CD14-positive monocyte (primary cell): Measurements from ENCODE around the gene LSMEM2. TPM values are rescaled to one million over a fixed set of nuclear protein-coding genes. Genes with fewer than 3 reads are reported as not detected.
"Not testable (repeated sequence)": the region's sequence is repeated elsewhere in the genome, so short reads cannot be mapped to it uniquely, and the experiment has no call there.

Experiments
- DNase-seq, 3 donors: peaks; one replicate each; pipeline ENCODE4 v3.0.0-alpha.2; 2011 to 2022
- H2AFZ ChIP-seq: 2 replicates; pipeline ENCODE4 v1.6.0; 2012; ENCODE audit warnings: mild to moderate bottlenecking, low read depth, low read length, inconsistent platforms; ENCODE audit not compliant: insufficient read depth, poor library complexity, severe bottlenecking
- H3K27ac ChIP-seq, 2 donors: 1 replicate in 1 of 2; 2 replicates in 1 of 2; pipeline ENCODE4 v1.5.1; 2012 to 2013; ENCODE audit warnings: low read length in 2 of 2, control low read depth in 1 of 2, inconsistent platforms in 1 of 2, low read depth in 1 of 2, mild to moderate bottlenecking in 1 of 2
- H3K27me3 ChIP-seq, 2 donors: one replicate each; pipeline versions ENCODE4 v1.6.0 to v1.6.1; 2011 to 2013; ENCODE audit warnings: low read length in 2 of 2; ENCODE audit not compliant: control insufficient read depth in 2 of 2, insufficient read depth in 2 of 2
- H3K36me3 ChIP-seq, 2 donors: replicated peaks in 1 of 2; 1 replicate in 1 of 2; 2 replicates in 1 of 2; pipeline versions ENCODE4 v1.5.1 to v1.6.1; 2012 to 2013; ENCODE audit warnings: low read length in 2 of 2, control low read depth in 1 of 2, inconsistent platforms in 1 of 2, mild to moderate bottlenecking in 1 of 2; ENCODE audit not compliant: insufficient read depth in 2 of 2, control insufficient read depth in 1 of 2
- H3K4me1 ChIP-seq, 2 donors: 1 replicate in 1 of 2; 2 replicates in 1 of 2; pipeline versions ENCODE4 v1.5.1 to v1.6.1; 2012 to 2013; ENCODE audit warnings: low read length in 2 of 2, control low read depth in 1 of 2, inconsistent platforms in 1 of 2, mild to moderate bottlenecking in 1 of 2, moderate library complexity in 1 of 2; ENCODE audit not compliant: insufficient read depth in 2 of 2, control insufficient read depth in 1 of 2
- H3K4me2 ChIP-seq: replicated peaks from 2 replicates; pipeline ENCODE3; 2012; ENCODE audit warnings: low read length, moderate library complexity, mild to moderate bottlenecking; ENCODE audit not compliant: poor library complexity, severe bottlenecking; ENCODE audit errors: extremely low read depth
- H3K4me3 ChIP-seq, 3 experiments: fragments of 200-600 bp in 1 of 3; sonication (generic) in 1 of 3; replicated peaks in 1 of 3; 1 replicate in 2 of 3; 2 replicates in 1 of 3; pipeline ENCODE4 v1.5.1; 2011 to 2013; ENCODE audit warnings: low read length in 3 of 3, mild to moderate bottlenecking in 3 of 3, control low read depth in 2 of 3, low read depth in 2 of 3, inconsistent platforms in 1 of 3, moderate library complexity in 1 of 3
- H3K79me2 ChIP-seq: 2 replicates; pipeline ENCODE4 v1.6.0; 2012; ENCODE audit warnings: mild to moderate bottlenecking, control low read depth, inconsistent platforms, low read length, moderate library complexity; ENCODE audit not compliant: insufficient read depth
- H3K9ac ChIP-seq: 2 replicates; pipeline ENCODE4 v1.6.0; 2017; ENCODE audit warnings: low read length, mild to moderate bottlenecking; ENCODE audit not compliant: insufficient read depth, poor library complexity, severe bottlenecking
- H3K9me3 ChIP-seq, 2 donors: replicated peaks in 1 of 2; 1 replicate in 1 of 2; 2 replicates in 1 of 2; pipeline versions ENCODE4 v1.5.1 to v1.6.1; 2012 to 2013; ENCODE audit warnings: low read length in 2 of 2, control low read depth in 1 of 2; ENCODE audit not compliant: control insufficient read depth in 1 of 2, insufficient read depth in 1 of 2
- H4K20me1 ChIP-seq: 2 replicates; pipeline ENCODE4 v1.6.0; 2012; ENCODE audit warnings: mild to moderate bottlenecking, low read length, control low read depth, moderate library complexity; ENCODE audit not compliant: insufficient read depth
- H3K27ac Mint-ChIP-seq, 7 donors: one replicate each; pipeline ENCODE4 v1.8.0; 2020; ENCODE audit warnings: mild to moderate bottlenecking in 7 of 7, mixed read lengths in 7 of 7, moderate library complexity in 6 of 7, inconsistent platforms in 2 of 7
- H3K27me3 Mint-ChIP-seq, 3 donors: one replicate each; pipeline ENCODE4 v1.8.0; 2021 to 2022; ENCODE audit warnings: low read depth in 3 of 3, mild to moderate bottlenecking in 3 of 3, mixed read lengths in 3 of 3, moderate library complexity in 3 of 3, inconsistent platforms in 1 of 3
- H3K36me3 Mint-ChIP-seq, 2 donors: one replicate each; pipeline ENCODE4 v1.8.0; 2020; ENCODE audit warnings: mixed read lengths in 2 of 2, inconsistent platforms in 1 of 2, mild to moderate bottlenecking in 1 of 2
- H3K4me1 Mint-ChIP-seq: one replicate; pipeline ENCODE4 v1.8.0; 2020; ENCODE audit warnings: mild to moderate bottlenecking, mixed read lengths
- H3K4me3 Mint-ChIP-seq, 2 donors: one replicate each; pipeline ENCODE4 v1.8.0; 2020; ENCODE audit warnings: mild to moderate bottlenecking in 2 of 2, mixed read lengths in 2 of 2, moderate library complexity in 1 of 2
- H3K9me3 Mint-ChIP-seq, 7 donors: one replicate each; pipeline ENCODE4 v1.8.0; 2020 to 2022; ENCODE audit warnings: mixed read lengths in 7 of 7, mild to moderate bottlenecking in 6 of 7, moderate library complexity in 6 of 7, inconsistent platforms in 2 of 7
- WGBS: methylation state at CpG from one replicate; pipeline ENCODE4 v1.1.5; 2013; ENCODE audit warnings: missing lambda C conversion rate; ENCODE audit not compliant: insufficient coverage; 5-methylcytosine and 5-hydroxymethylcytosine counted together
- intact Hi-C, 2 donors: fragments of 100-400 bp; cut with micrococcal nuclease; formaldehyde crosslinking; loops; one replicate each; pipeline versions ENCODE4 v1.15.0 to v1.15.1; 2023
- polyA plus RNA-seq, 3 donors: library from polyadenylated mRNA; depleted of rRNA in 1 of 3; unstranded in 2 of 3; stranded (reverse) in 1 of 3; fragments of 300-500 nt in 2 of 3; fragments of >200 nt in 1 of 3; fragmentation: Illumina TruSeq in 2 of 3; gene quantifications; 1 replicate in 2 of 3; 2 replicates in 1 of 3; pipeline ENCODE4 v1.2.3, GENCODE V29; 2012 to 2021
- TF ChIP-seq, protein P1 (sequence below): fragments of 200-600 bp; IDR thresholded peaks from one replicate; pipeline ENCODE4 v1.8.0; 2022; ENCODE audit warnings: antibody characterized with exemption, mild to moderate bottlenecking

LSMEM2 gene
- polyA plus RNA-seq, 3 donors = not detected

DNA sequence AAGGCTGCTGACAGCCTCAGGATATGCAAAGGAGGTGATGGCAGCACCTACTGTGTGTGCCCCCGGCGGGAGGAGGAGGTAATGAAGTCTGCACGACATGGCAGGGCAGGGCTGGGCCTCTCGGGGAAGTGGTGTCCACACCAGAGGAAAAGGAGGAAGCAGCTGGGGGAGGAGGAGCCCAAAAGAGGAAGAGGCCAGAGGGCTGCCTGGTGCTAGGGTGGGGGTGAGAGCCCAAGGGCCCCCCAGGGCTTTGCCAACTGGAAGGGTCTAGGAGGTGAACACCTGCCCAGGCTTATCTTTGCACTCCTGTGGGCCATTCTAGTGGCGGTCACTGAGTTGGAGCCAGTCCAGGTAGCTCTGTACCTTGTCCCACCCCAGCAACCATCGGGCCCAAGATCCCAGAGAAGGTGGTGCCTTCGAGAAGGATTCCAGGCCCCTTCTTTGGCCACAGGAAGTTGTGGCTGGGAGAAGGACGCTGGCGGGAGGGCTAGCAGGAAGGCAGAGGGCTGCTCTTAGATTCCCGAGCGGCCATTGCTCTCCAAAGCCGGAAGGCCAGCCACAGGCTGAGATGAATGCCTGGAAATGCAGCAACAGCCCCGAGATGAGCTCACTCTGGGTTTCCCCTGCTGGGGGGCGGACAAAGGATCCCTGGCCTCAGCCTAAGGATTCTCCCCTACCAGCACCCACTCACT lies 35.9 kb upstream of the LSMEM2 start:
- peak; percentile 94 to 96 (median 94) for DNase-seq
- Mint-ChIP-seq H3K9me3 (peaks cover 0 to 2% (median 0%) of the 10 kb centered on the region in 7 donors), H3K27ac (peak overlapping the region; percentile 96 to 98 (median 98)), H3K27me3 (peaks cover 0 to 3% (median 1%) of the 10 kb centered on the region in 3 donors), H3K36me3 (peaks cover 36 to 78% of the 10 kb centered on the region in 2 donors), H3K4me3 (peak overlapping the region; percentile 70 to 84), H3K4me1 (peaks cover 95% of the 10 kb centered on the region)
- H3K4me1 ChIP-seq = peaks cover 98 to 100% of the 10 kb centered on the region in 2 donors
- peak overlapping the region; percentile 98 to 100 for H3K27ac ChIP-seq
- no peak overlapping the region for H2AFZ ChIP-seq
- H4K20me1 ChIP-seq = peaks cover 92% of the 10 kb centered on the region
- H3K4me3 ChIP-seq = peak overlapping the region; percentile 30 to 73 (median 38)
- H3K79me2 ChIP-seq = peaks cover 100% of the 10 kb centered on the region
- H3K27me3 ChIP-seq = no peaks in the 10 kb centered on the region
- H3K9ac ChIP-seq = peak overlapping the region; percentile 97
- H3K9me3 ChIP-seq = no peaks in the 10 kb centered on the region
- H3K36me3 ChIP-seq = peaks cover 32 to 34% of the 10 kb centered on the region in 2 donors
- intact Hi-C loops = loop anchor here in 1 of 2 donors (1.0 kb wide), 1 partner anchor 9 kb away; no protein-coding TSS in a partner anchor
- TF ChIP-seq, protein P1, sequence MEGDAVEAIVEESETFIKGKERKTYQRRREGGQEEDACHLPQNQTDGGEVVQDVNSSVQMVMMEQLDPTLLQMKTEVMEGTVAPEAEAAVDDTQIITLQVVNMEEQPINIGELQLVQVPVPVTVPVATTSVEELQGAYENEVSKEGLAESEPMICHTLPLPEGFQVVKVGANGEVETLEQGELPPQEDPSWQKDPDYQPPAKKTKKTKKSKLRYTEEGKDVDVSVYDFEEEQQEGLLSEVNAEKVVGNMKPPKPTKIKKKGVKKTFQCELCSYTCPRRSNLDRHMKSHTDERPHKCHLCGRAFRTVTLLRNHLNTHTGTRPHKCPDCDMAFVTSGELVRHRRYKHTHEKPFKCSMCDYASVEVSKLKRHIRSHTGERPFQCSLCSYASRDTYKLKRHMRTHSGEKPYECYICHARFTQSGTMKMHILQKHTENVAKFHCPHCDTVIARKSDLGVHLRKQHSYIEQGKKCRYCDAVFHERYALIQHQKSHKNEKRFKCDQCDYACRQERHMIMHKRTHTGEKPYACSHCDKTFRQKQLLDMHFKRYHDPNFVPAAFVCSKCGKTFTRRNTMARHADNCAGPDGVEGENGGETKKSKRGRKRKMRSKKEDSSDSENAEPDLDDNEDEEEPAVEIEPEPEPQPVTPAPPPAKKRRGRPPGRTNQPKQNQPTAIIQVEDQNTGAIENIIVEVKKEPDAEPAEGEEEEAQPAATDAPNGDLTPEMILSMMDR = no peak
- H3K4me2 ChIP-seq = peak overlapping the region; percentile 77
- under 1% methylated on average over 13 of the region's 14 CpGs for WGBS

DNA sequence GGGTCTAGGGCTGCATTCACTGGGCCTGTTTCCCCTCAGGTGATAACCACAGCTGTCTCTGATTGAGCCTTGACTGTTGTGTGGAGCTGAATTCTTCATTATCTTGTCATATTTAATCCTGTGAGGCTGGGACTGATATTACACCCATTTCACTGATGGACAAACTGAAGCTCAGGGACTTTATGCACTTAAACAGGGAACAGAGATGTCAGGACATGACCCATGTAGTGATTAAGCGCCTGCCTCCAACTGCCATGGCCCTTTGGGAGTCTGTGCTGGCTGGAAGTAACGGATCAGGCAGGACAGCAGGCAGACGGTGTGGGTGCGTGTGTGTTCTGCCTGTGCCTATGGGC lies 35.4 kb upstream of the LSMEM2 start:
- Mint-ChIP-seq H3K9me3 (peaks cover 0 to 2% (median 0%) of the 10 kb centered on the region in 7 donors), H3K27ac (peak overlapping the region; percentile 96 to 98 (median 98)), H3K27me3 (peaks cover 0 to 3% (median 0%) of the 10 kb centered on the region in 3 donors), H3K4me1 (peaks cover 98% of the 10 kb centered on the region), H3K36me3 (peaks cover 38 to 80% of the 10 kb centered on the region in 2 donors), H3K4me3 (peak overlapping the region; percentile 70 to 84)
- Histone ChIP-seq H4K20me1 (peaks cover 92% of the 10 kb centered on the region), H3K4me3 (peak overlapping the region in 2 of 3 experiments; percentile 38 to 73), H3K9me3 (no peaks in the 10 kb centered on the region), H3K27ac (peak overlapping the region; percentile 98 to 100), H3K4me2 (peak overlapping the region; percentile 77), H2AFZ (no peak overlapping the region), H3K36me3 (peaks cover 37 to 39% of the 10 kb centered on the region in 2 donors), H3K27me3 (no peaks in the 10 kb centered on the region), H3K4me1 (peaks cover 99 to 100% of the 10 kb centered on the region in 2 donors), H3K9ac (peak overlapping the region; percentile 97), H3K79me2 (peaks cover 100% of the 10 kb centered on the region)
- TF ChIP-seq, protein P1 = no peak
- 84% methylated on average over 4 of the region's 4 CpGs for WGBS
- intact Hi-C loops = loop anchor here in 1 of 2 donors (1.0 kb wide), 1 partner anchor 9 kb away; no protein-coding TSS in a partner anchor
- DNase-seq = no peak

DNA sequence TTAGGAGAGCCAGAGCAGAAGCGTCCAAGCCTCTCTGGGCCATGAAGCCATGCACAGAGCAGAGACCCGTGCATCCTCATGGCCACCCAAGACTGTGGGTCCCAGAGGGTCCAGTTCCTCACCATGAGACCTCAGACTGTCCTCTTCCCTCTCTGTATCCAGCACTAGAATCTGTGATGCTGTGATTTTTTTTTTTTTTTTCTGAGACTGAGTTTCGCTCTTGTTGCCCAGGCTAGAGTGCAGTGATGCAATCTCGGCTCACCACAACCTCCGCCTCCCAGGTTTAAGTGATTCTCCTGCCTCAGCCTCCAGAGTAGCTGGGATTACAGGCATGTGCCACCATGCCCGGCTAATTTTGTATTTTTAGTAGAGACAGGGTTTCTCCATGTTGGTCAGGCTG lies 34.1 kb upstream of the LSMEM2 start:
- Histone ChIP-seq H3K36me3 (peaks cover 38 to 41% of the 10 kb centered on the region in 2 donors), H3K27ac (peak overlapping the region; percentile 98 to 100), H3K4me2 (peak overlapping the region; percentile 77), H3K4me1 (peaks cover 99 to 100% of the 10 kb centered on the region in 2 donors), H4K20me1 (peaks cover 92% of the 10 kb centered on the region), H3K9ac (peak overlapping the region; percentile 97), H3K79me2 (peaks cover 100% of the 10 kb centered on the region), H3K4me3 (peak overlapping the region in 1 of 3 experiments; percentile 73)
- not testable (repeated sequence) for H3K9me3 Mint-ChIP-seq, H3K9me3 ChIP-seq, H3K27me3 ChIP-seq, H2AFZ ChIP-seq, H3K27me3 Mint-ChIP-seq
- Mint-ChIP-seq H3K27ac (peak overlapping the region; percentile 96 to 98 (median 98)), H3K36me3 (peaks cover 32 to 78% of the 10 kb centered on the region in 2 donors), H3K4me1 (peaks cover 91% of the 10 kb centered on the region), H3K4me3 (peak overlapping the region; percentile 69 to 74)
- WGBS = no CpG with 5 or more reads among the region's 6 CpGs
- intact Hi-C loops = loop anchor here in 1 of 2 donors (1.0 kb wide), 1 partner anchor 14 kb away; no protein-coding TSS in a partner anchor
- peak in 2 of 3 donors; percentile 51 to 57 for DNase-seq
